Activated CD4-positive, alpha-beta T cell treated with anti-CD3 and anti-CD28 coated beads for 1 hour (primary cell): Measurements from ENCODE around the gene MASP1.

Experiments
- DNase-seq: peaks from one replicate; pipeline ENCODE4 v3.0.0-alpha.2; 2020

The MASP1 gene

GRCh38 chr3:187292631-187293515 is 1.3 kb upstream of the MASP1 start:
- DNase-seq, result no peak

GRCh38 chr3:187292181-187292580 is 644 bp upstream of the MASP1 start:
- DNase-seq, result no peak

GRCh38 chr3:187291001-187291511 is 481 bp downstream of the MASP1 start:
- no peak for DNase-seq

DNA sequence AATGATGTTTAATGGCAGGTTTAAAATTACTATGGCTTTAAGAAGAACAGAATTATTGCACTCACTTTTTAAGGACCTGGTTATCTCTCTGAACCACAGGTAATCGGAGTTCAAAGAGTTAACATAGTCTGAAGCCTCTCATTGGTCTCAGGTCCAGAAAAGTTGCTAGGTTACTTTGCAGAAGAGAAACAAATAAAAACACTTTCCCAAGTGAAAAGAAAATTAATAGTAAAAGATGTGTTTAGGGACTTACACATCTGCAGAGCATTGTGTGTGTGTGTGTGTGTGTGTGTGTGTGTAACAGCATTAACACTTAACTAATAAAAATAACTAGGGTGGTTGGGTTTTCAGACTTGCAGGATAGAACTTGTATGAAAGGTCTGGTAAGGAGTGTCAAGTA is 1.0 kb downstream of the MASP1 start:
- DNase-seq, result no peak

- no peak for DNase-seq
Observed at GRCh38 chr3:187288855-187289605, 2.5 kb downstream of the MASP1 start.

- DNase-seq, result no peak
Observed at GRCh38 chr3:187288131-187288854, 3.2 kb downstream of the MASP1 start.

- DNase-seq, result no peak
Observed at GRCh38 chr3:187287256-187287655, 4.3 kb downstream of the MASP1 start.

- no peak for DNase-seq
Observed at GRCh38 chr3:187286467-187287059, 5.0 kb downstream of the MASP1 start.

GRCh38 chr3:187281191-187281714 is 10.3 kb downstream of the MASP1 start:
- DNase-seq, result no peak

DNA sequence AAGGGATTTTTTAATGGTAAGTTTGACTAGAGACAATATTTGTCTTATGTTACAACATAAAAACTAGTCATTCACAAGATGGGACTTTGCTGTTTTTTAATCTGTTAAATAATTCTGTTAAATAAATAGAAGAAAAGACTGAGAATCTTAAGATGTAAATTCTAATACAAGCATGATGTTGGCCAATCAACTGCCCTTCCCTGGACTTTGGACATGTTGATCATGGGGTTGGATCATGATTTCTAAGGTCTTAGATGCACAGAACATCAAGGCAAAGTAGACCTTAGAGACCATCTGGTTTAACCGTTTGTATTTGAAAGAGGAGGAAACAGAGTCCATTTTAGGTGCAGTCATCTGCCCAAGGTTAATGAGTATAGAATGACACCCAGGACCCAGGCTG is 10.9 kb downstream of the MASP1 start:
- no peak for DNase-seq

DNA sequence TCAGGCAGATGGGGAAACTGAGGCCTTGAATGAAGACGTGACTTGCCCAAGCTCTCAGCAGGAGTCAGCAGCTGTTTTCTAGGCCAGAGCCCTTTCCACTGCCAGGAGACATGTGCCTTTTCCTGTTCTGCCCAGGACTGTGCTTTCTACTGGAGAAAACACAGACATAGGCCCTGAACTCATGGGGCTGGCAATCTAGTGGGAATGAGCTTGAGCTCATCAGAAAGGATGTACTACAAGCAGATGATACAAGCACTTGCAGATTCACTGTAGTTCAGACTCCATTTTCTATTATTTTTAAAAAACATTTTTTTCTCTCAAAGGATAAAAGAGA is 14.4 kb downstream of the MASP1 start:
- no peak for DNase-seq

DNA sequence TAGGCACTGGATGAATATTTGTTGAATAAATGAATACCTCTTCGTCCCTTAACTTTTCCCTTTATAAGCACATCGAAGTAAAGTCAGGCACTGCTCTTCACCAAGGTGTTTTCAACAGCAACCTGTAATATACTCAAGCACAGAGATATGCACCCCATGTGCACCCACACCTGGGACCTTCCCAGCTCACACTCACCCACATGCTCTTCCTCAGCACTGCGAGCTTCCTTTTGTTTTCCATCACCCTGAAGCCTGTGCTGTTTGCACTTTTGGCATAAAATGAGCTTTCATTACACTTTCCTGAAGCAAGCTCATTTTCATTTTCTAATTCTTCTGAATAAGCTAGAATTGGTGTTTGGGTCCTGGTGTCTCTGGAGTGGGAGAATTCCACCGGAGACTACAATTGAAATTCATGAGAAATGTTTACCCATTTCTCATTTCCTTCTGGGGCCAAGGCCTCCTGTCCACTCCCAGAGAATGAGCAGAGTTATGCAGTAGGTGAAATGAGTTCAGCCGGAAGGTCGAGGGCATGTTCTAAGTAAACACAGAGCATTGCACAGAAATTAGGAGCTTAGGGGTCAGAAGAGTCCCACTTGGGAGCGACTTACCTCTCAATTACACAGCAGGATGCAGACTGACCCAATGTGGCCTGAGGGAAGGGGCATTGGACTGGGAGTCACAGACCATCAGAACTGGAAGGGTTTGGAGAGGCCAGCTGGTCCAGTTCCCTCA is 15.0 kb downstream of the MASP1 start:
- DNase-seq, result no peak

DNA sequence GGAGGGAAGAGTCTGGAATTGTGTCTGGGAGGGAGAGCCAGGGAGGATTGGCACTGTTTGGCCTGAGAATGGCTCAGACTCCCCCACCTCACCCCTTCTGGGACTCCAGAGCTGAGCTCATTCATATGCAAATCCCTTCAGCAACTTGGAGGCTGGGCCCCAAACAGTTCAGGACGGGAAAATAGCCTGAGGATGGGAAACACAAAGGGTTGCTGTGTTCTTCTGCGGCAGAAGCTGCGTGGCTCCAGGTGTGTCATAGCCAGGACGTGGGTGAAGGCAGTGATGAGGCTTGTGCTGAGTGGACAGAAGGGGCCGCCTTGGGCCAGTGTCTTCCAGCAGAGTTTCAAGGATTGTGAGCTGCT is 16.6 kb downstream of the MASP1 start:
- DNase-seq, result no peak

- no peak for DNase-seq
Observed at GRCh38 chr3:187274315-187274976, 17.1 kb downstream of the MASP1 start.

DNA sequence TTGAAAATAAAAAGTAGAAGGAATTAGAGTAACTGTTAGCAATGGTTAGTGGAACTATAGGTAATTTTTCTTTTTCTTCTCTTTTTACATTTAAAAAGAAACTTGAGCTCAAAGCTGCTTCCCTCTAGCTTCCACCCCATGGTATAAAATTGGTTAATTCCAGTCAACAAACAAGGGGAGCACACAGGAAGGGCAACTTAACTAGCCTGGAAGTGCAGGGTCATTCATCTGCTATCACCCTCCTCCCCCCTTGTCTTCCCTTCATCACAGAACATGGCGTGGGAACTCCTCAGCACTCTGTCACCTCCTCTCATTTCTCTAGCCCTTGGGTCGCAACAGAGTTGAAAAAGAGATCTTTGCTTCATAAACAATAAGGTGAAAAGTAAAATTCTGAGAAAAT is 20.0 kb downstream of the MASP1 start:
- no peak for DNase-seq

GRCh38 chr3:187269486-187269885 is 22.1 kb downstream of the MASP1 start:
- DNase-seq, result no peak

- DNase-seq, result no peak
Observed at GRCh38 chr3:187267306-187267705, 24.2 kb downstream of the MASP1 start.

DNA sequence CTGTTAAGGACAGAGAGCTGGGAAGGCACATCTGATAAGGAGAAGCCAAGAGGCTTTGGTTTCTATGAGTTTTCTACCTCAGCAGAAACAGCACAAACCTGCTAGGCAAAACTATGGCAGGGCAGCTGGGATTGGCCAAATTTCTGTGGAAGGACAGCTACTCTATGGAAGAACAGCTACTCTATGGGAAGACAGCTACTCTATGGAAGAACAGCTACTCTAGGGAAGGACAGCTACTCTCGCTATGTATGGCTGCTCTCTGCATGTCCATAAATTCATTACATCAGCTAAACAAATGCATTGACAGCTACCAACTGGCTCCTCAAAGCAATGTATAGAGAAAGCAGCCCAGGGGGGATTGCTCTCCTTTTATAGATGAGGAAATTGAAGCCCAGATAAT is 24.8 kb downstream of the MASP1 start:
- no peak for DNase-seq

GRCh38 chr3:187265461-187265955 is 26.0 kb downstream of the MASP1 start:
- DNase-seq, result no peak

DNA sequence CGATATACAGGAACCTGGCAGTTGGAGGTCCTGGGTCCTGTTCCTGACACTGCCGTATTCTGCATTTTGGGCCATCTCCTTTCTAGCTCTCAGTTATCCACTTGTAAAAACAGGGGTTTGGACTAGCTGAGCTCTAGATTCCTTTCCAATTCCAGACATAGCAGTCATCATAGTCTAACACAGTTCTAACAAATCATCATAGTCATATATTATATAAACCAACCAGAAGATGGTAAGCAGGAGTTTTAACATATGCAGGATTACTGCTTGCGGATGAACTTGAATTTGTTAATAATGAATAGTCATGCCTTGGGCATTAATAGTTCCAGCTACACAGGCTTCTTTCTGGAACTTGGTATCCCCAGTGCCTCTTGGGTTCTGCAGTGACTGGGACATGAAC is 26.6 kb downstream of the MASP1 start:
- DNase-seq, result no peak

GRCh38 chr3:187264021-187264420 is 27.5 kb downstream of the MASP1 start:
- no peak for DNase-seq
